ENCODE results near the gene RNF181.
A peak's percentile ranks its signal among the peaks of the same experiment; 100 is the strongest.

DNA sequence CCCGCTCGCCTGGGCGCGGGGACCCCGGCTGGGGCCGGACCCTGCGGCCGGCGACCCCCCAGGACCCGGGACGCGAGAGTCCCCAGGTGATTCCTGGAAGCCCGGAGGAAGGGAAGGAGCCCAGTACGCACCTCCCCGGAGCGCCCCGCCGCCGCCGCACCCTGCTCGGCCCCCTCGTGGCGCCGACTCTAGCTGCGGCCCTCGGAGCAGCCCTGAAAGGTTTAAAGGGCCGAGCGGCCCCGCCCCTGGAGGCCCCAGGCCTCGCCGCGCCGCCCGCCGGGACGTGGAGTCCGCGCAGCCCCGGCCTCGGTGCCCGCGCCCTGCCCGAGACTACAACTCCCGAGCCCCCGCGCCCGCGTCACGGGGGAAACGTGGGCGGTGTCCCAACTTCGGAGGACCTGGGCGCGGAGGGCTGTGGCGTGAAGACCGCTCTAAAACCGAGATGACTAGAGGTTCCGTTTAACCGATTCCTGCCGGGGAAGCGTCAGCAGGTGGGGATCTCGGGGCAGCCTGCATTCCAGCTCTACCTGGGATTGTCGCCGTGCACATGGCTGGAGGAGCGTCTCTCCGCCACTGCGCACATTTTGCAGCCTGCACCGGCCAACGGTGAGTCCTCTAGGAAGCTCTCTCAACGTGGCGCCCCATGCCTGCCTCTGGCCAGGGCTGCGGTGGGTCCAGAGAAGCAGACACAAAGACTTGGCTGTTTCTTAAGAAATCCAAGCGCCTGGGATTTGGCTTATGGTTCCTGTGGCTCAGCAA is 7.1 kb downstream of the RNF181 start, which contains the start of gene TMEM150A:
- TF ChIP-seq, protein P1, sequence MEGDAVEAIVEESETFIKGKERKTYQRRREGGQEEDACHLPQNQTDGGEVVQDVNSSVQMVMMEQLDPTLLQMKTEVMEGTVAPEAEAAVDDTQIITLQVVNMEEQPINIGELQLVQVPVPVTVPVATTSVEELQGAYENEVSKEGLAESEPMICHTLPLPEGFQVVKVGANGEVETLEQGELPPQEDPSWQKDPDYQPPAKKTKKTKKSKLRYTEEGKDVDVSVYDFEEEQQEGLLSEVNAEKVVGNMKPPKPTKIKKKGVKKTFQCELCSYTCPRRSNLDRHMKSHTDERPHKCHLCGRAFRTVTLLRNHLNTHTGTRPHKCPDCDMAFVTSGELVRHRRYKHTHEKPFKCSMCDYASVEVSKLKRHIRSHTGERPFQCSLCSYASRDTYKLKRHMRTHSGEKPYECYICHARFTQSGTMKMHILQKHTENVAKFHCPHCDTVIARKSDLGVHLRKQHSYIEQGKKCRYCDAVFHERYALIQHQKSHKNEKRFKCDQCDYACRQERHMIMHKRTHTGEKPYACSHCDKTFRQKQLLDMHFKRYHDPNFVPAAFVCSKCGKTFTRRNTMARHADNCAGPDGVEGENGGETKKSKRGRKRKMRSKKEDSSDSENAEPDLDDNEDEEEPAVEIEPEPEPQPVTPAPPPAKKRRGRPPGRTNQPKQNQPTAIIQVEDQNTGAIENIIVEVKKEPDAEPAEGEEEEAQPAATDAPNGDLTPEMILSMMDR (IDR thresholded peaks at IDR 0.05): peak in 5 of 6 experiments; percentile 29 to 59 (median 57)
- peak; percentile 69 to 84 for TF ChIP-seq POLR2A (IDR thresholded peaks at IDR 0.05)

All from Peyer's patch (tissue), 4 donors.